Thyroid gland (tissue), 4 donors: ENCODE measurements around the gene PCNA.

Experiments
- CTCF ChIP-seq, 6 experiments: fragments of 200-600 bp in 3 of 6; fragments of 450-650 bp in 3 of 6; sonication (generic) in 3 of 6; IDR thresholded peaks; one replicate each; pipeline ENCODE4 v1.5.1; 2016 to 2019; ENCODE audit warnings: antibody characterized with exemption in 6 of 6, mild to moderate bottlenecking in 2 of 6, inconsistent platforms in 1 of 6, moderate library complexity in 1 of 6
- POLR2A ChIP-seq, 2 donors: fragments of 450-650 bp; IDR thresholded peaks; one replicate each; pipeline ENCODE4 v1.6.1; 2017; ENCODE audit warnings: antibody characterized with exemption in 2 of 2, mild to moderate bottlenecking in 2 of 2, moderate library complexity in 1 of 2

- TF ChIP-seq CTCF (IDR thresholded peaks at IDR 0.05) (no peak), POLR2A (IDR thresholded peaks at IDR 0.05) (no peak)
These were observed 39.3 kb downstream of the PCNA start for GRCh38 chr20:5080384-5080877.
